Mammary epithelial cell (primary cell): ENCODE results near the gene ATP13A2.

Experiments
- CTCF ChIP-seq, 2 donors: IDR thresholded peaks in 1 of 2; conservative IDR thresholded peaks in 1 of 2; 2 replicates each; pipeline ENCODE4 v1.5.1; 2011 to 2012; ENCODE audit warnings: inconsistent platforms in 2 of 2, low read length in 2 of 2, mild to moderate bottlenecking in 2 of 2, control low read depth in 1 of 2, low read depth in 1 of 2; ENCODE audit not compliant: insufficient read depth in 1 of 2; ENCODE audit errors: extremely low read depth in 1 of 2
- EZH2 ChIP-seq: IDR thresholded peaks from 2 replicates; pipeline ENCODE4 v1.6.1; 2012; ENCODE audit warnings: low read length, inconsistent platforms, borderline replicate concordance

DNA sequence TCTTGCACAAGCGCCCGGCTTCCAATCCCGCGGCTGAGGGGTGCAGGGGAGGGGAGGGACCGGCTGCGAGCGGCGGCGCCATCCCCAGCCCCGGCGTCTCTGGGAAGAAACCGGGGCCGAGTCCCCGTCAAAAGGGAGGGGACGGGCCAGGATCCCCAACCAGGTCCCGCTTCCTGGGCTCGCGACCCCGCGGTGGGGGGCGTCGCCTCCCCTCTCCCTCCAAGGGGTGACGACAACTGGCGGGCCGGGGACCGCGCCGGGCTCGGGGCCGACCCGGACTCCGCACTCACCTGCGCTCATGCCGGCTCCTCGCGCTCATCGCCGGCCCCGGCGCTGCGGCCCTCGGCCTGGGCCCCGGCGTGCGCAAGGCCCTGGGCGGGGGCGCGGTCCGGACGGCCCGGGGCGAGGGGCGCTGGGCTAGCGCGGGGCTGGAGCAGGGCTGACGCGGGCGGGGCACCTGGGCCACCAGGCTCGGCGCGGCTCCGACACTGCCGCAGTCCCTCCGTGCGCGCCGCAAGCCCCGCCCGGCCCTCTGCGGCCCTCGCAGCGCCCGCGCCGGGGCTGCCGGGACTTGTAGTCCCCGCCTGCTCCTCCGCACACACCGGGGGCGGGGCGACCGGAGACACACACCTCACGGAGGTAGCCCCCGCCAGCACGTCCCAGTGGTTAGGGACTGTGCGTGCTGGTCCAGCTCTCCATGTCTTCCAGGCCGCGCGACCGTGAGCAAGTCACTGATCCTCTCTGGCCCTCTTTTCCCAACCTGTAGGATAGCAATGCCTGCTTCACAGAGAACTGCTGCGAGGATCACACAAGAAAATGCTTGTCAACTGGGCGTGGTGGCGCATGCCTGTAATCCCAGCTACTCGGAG lies at the start of gene ATP13A2:
- no peak for TF ChIP-seq EZH2
- TF ChIP-seq CTCF (conservative IDR thresholded peaks at IDR 0.05 in 1 of 2, IDR thresholded peaks at IDR 0.05 in 1 of 2; ENCODE audit: extremely low read depth in 1 of 2, insufficient read depth in 1 of 2, low read depth in 1 of 2, low read length in 2 of 2) = no peak
